ENCODE results near the gene ALDH3B1.

Gene ALDH3B1

DNA sequence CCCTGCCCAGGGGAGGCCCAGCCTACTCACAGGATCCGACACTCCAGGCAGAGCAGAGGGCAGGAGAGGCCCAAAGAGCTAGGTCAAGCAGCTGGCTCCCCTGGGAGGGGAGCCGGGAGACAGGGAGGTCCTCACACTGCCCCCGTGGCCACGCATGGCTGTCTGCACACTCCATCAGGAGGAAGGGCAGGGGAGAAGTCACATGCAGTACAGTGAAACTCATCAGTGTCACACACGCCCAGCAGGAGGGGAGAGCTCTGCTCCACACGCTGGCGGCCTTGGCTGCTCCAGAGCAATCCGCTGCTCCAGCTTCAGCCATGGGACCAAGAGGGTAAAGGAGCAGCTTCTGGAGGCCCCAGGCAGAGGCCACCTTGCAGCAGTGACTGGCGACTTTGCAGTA is 43.0 kb downstream of the ALDH3B1 start:
- TF ChIP-seq, protein P1, sequence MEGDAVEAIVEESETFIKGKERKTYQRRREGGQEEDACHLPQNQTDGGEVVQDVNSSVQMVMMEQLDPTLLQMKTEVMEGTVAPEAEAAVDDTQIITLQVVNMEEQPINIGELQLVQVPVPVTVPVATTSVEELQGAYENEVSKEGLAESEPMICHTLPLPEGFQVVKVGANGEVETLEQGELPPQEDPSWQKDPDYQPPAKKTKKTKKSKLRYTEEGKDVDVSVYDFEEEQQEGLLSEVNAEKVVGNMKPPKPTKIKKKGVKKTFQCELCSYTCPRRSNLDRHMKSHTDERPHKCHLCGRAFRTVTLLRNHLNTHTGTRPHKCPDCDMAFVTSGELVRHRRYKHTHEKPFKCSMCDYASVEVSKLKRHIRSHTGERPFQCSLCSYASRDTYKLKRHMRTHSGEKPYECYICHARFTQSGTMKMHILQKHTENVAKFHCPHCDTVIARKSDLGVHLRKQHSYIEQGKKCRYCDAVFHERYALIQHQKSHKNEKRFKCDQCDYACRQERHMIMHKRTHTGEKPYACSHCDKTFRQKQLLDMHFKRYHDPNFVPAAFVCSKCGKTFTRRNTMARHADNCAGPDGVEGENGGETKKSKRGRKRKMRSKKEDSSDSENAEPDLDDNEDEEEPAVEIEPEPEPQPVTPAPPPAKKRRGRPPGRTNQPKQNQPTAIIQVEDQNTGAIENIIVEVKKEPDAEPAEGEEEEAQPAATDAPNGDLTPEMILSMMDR (IDR thresholded peaks at IDR 0.05) = no peak

- TF ChIP-seq, protein P1 (IDR thresholded peaks at IDR 0.05) = no peak
Measured at GRCh38 chr11:68053981-68054812, 44.1 kb downstream of the ALDH3B1 start.

DNA sequence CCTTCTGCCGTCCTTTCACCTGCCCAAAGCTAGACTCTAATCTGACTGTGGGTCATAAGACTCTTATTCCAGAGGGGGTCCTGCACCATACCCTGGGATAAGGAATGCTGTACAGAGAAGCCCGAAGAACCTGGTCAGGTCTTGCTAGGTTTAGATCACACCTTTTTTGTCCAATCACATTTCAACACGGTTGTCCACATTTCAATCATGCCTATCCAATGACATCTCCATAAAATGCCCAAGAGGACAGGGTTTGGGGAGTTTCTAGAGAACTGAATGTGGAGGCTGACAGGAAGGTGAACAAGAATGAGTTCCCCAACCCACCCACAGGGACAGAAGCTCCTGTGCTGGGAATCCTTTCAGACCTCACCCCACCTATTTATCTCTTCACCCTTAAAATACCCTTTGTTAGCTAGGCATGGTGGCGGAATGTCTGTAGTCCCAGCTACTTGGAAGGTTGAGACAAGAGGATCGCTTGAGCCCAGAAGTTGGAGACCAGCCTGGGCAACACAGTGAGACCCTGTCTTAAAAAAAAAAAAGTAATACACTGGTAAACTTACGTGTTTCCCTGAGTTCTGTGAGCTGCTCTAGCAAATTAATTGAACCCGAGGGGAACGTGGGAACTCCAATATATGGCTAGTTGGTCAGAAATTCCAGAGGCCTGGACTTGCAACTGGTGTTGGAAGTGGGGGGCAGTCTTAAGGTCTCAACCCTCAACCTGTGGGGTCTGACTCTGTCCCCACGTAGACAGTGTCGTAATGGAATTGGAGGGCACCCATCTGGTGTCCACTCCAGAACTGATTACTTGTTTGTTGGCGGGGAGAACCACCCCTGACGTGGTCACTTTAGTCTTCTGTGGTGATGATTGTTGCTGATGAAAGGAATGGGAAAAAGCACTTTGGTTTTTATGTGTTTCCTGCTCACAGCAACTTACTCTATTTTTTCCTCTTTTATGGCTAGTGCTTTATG is 46.5 kb downstream of the ALDH3B1 start:
- TF ChIP-seq, protein P1 (IDR thresholded peaks at IDR 0.05) = no peak

- TF ChIP-seq, protein P1 (IDR thresholded peaks at IDR 0.05) = no peak
Measured at GRCh38 chr11:68057807-68058206, 47.7 kb downstream of the ALDH3B1 start.

- TF ChIP-seq, protein P1 (IDR thresholded peaks at IDR 0.05) = no peak
Measured at GRCh38 chr11:68061508-68061907, 51.4 kb downstream of the ALDH3B1 start.

DNA sequence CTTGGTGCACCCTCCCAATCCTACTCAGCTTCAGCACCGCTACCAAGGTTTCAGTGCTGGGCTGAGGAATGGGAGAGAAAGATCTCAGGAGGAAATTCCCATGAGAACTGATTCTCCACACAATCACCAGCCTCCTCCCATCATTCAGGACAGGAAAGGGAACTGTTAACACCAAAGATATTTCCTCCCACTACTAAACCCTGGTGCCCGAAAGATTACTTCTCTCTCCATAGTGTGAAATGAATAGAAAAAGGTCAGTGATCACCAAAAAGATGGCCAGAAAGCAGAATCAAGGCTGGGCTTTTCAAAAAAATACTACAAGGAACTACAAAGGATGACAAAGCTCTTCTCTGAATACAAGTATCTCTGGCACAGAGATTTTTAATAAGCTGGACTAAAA is 54.8 kb downstream of the ALDH3B1 start:
- TF ChIP-seq, protein P1 (IDR thresholded peaks at IDR 0.05) = no peak

- TF ChIP-seq, protein P1 (IDR thresholded peaks at IDR 0.05) = no peak
Measured at GRCh38 chr11:68065841-68066240, 55.7 kb downstream of the ALDH3B1 start.
